ENCODE results near the gene WNT6. TPM values are rescaled to one million over a fixed set of nuclear protein-coding genes. Genes with fewer than 3 reads are reported as not detected.

Gene WNT6
- total RNA-seq, 1 donor from 2014 or later: 1.9 TPM

DNA sequence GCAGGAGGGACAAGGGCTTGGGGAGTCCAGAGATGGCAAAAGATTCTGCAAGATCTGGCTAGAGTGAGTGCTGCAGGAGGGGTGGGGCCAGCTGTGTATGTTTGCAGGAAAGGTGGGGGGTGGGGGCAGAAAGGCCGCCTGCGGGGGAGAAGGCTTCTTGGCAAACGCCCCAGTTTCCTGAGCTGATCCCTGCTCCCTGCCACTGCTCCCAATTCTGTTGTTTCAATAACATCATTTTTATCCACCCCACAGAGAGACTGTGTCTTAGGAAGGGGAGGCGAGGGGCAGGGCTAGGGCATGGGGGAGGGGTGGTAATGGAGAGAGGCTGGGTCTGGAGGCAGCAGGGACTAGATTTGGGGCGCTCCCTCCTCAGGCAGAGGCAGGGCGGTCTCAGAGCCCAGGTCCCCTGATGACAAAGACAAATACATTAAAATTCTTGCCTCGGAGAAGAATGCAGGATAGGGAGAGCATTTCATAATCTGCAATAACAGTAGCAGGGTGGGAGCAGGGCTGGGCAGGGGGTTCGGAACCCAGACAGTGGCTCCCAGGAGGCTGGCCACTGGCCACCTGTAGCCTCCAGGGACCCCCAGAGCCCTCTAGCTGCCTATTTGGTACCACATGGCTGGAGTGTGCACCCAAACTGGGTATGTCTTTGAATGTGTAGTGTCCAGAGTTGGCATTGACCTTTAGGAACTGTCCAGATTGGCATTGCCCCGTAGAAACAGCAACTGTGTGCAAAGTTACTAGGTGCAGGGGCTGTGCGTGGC is 2.1 kb upstream of the WNT6 start:
- DNase-seq: no peak

DNA sequence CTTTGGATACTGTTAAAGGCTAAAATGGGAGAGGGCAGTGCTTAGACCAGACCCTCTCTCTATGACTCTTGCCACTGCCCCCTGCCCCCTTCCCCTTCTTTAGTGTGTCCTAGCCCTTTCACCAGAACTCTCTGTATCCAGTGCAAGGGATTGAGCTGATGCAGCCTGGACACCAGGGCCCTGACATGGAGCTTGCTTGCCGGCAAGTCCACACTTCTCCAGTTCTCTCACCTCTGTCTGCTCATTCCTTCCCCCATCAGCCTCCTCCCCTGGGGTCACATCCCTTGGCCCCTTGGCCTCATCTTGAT is 1.5 kb upstream of the WNT6 start:
- no peak for DNase-seq

DNA sequence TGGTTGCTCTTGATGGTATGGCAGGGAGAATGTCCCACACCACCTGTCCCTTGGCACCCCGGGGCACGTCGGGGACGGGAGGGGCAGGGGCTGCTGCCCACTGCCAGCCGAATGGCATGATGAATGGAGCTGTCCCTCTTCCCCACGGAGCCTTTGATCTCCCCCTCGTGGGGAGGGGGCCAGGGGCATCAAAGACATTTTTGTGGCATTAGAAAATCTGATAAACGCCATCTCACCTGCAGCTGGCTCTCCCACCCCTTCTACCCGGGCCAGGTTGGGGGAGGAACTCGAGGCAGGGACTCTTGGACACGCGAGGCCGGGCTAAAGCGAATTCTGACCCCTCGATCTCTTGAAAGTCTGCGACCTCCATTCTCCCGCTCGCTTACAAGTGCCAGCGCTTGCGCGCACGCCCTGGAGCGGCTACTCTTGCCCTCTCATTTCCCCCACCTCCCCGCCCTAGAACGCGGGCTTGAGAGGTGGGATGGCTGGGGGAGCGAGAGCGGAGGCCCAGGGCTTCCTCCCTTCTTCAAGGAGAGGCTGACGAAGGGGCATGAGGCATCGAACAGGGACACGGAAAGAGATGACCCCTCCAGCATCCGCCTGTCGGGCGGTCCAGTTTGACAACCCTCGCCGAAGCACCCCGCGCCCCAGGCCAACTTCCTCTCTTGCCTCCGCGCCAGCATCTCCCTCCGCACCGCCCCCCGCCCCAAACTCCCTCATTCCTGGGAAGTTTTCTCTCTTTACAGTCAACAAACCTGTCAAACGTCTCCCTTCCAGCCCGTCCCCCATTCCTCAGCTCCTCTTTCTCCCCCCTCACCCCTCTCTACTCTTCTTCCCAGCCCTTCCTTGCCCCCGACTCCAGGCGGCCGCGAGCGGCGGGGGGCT is 692 bp upstream of the WNT6 start:
- no peak for DNase-seq

DNA sequence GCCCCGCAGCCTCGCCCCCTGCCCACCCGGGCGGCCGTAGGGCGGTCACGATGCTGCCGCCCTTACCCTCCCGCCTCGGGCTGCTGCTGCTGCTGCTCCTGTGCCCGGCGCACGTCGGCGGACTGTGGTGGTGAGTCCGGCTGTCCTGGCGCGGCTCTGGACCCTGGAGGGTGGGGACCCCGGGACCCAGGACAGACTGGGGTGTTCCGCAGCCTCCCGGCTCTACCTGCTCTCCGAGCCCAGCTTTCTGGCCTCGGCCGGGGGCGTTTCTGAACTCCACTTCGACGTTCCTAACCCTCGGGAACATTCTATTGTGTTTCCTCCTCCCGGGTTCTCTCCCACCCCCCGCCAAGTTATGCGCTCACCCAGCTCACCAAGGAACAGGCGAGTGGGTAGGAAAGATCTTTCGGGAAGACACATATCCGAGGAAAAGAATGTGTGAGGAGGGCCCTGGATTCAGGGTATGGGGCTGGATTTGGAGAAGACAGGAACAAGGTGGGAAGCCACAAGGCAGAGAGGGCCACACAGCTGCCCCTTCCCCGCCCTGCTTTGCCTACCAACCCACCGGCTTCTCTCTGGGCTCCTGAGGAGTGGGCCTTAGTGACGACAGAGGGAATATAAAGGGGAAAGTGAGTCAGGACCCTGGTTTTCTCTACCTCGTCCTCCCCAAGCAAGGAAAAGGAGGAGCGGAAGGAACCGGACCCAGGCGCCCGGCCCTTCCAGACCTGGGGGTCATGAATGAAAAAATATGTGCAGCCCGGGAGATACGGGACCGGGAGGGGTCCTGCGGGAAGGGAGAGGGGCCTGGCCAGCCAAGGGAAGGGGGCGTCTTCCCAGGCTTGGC is 605 bp downstream of the WNT6 start:
- no peak for DNase-seq

DNA sequence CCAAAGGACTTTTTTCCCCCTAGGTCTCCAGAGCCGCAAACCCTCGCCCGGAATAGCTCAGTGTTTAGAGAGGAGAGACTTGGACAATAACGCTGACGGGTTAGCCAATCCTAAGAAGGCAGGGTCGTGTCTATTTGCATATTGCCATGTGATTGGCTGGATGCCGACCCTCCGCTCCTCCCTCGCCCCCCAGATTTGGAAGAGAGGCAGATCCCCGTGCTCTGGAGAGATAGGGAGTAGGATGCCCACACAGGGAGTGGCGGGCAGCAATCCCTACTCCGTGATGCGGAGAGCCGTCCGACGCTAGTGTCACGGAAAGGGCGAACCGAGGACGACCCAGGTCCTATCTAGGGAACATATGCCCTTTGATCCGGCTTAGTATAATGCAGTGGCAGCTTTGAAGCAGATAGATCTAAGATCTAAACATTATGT is 1.4 kb downstream of the WNT6 start:
- DNase-seq: peak; percentile 96

DNA sequence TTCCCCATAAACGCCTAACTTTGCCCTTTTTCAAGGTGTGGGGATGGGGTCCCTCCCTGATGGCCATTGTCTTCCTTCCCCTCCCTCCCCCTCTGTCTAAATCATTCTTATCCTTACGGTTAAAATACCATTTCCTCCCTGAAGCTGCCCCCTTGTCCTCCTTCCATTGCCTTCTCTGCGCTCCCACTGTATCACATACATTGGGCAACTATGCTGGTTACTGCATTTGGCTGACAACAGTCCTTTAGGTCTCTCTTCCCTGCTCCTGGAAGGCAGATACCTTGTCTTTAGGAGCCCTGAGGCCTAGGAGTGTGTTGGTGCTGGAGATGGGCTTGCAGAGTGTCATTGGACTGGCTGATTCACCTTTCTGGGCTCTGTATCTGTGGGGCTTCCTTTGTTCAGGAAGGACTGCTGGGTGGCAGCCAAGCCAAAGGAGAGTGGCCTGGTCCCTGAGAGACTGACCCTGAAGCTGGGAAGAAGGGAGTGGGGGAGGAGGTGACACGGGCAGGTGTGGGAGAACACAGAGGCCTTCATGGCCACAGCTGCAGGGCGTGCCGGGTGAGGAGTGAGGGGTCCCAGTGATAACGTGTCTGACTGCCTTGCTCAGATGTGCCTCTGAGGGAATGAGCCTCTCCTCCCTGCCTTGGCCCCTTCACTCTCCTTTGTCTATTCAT is 2.2 kb downstream of the WNT6 start:
- DNase-seq: no peak

DNA sequence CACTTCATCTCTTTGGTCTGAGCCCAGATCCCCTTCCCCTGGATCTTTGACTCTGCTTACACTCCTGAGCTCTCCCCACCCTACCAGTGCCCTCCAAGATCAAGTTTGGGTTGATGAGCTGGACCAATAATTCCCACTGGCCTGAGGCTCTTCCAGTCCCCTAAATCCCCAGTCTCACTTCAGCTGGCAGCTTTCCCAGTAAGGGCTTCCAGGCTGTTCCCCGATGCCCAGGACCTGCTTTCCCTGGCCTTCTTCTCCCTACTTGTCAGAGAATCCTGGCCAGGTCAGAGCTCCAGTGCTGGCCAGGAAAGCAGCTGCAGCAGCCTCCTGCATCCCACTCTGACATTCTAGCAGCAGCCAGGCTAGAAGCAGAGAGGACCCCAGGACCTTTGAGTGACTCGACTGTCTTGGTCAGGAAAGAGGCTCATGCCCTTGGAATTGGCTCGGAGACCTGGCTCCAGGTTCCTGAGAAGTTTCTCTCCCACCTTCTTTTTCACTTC is 3.5 kb downstream of the WNT6 start:
- DNase-seq: no peak

DNA sequence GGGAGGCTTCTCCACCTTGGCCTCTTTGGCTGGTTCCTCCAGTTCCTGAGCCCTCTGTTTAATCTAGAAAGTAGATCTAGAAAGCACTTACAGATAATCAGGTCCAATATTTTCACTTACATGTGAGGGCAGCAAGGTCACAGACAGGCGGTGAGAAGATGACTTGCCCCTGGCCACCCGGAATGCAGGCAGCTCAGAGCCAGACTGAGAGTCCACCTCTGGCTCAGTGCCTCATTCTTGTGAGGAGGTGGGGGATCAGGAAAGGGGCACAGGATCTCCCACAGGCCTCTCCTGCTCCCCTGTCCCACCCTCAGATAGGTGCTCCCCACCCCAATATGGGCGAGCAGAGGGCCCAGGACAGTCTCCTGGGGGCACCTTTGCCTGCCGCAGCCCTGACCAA is 5.8 kb downstream of the WNT6 start:
- DNase-seq: no peak

DNA sequence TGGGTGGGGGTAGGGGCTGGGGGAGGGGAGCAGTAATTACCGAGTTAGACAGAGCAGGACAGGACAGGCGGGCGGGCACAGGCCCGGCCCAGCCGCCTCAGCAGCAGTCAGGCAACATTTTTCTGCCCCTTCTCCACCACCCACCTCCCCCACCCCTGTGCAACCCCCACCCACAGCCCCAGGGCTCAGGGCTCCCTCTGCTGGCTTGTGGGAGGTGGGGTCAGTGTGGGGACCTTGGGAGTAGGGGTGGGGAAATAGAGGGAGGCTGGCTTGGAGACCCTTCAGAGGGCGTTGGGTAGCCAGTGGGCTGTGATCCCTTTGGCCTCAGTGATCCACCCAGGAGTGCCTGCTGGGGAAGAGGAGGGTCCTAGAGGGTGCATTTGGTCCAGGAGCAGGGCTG is 6.4 kb downstream of the WNT6 start:
- DNase-seq: no peak

DNA sequence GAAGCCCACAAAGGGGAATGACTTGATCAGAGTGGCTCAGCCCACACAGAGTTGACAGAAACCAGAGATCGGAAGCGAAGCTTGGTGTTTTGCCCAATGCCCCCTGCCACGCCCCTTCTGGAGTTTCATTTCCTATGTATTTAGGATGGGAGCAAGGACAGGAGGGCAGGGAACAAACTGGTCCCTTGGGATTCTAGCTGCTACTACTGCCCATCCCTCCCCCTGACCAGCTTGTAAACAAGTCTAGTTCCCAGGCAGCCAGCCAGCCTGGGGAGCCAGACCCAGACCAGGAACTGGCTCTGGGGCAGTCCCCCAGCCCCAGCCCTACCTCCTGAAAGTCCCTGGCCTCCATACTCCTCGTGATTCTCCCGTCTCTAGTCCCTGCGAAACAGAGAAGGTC is 8.3 kb downstream of the WNT6 start:
- no peak for DNase-seq

DNA sequence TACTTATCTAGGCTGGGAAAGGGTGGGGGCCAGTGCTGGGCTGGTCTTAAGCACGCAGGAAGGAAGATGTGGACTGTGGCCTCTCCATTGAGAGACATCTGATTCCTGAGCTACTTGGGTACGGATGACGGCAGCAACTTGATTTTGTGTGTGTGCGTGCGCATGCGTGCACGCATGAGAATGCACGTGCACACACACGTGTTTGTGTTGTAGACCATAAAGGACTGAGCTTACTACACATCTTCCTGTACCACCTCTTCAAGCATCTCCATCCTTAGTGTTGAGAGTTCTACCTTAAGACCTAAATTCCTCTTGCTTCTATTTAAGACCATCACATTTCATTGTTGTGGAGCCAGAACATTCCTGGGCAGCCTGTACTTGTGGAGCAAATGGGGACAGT is 9.5 kb downstream of the WNT6 start:
- no peak for DNase-seq

DNA sequence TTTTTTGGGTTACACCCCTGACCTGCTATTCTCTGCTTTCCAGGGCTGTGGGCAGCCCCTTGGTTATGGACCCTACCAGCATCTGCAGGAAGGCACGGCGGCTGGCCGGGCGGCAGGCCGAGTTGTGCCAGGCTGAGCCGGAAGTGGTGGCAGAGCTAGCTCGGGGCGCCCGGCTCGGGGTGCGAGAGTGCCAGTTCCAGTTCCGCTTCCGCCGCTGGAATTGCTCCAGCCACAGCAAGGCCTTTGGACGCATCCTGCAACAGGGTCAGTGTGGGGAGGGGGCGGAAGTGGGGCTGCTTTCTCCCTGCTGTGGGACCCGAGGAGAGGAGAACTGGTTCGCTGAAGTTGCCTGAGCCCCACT is 11.4 kb downstream of the WNT6 start:
- DNase-seq: no peak

DNA sequence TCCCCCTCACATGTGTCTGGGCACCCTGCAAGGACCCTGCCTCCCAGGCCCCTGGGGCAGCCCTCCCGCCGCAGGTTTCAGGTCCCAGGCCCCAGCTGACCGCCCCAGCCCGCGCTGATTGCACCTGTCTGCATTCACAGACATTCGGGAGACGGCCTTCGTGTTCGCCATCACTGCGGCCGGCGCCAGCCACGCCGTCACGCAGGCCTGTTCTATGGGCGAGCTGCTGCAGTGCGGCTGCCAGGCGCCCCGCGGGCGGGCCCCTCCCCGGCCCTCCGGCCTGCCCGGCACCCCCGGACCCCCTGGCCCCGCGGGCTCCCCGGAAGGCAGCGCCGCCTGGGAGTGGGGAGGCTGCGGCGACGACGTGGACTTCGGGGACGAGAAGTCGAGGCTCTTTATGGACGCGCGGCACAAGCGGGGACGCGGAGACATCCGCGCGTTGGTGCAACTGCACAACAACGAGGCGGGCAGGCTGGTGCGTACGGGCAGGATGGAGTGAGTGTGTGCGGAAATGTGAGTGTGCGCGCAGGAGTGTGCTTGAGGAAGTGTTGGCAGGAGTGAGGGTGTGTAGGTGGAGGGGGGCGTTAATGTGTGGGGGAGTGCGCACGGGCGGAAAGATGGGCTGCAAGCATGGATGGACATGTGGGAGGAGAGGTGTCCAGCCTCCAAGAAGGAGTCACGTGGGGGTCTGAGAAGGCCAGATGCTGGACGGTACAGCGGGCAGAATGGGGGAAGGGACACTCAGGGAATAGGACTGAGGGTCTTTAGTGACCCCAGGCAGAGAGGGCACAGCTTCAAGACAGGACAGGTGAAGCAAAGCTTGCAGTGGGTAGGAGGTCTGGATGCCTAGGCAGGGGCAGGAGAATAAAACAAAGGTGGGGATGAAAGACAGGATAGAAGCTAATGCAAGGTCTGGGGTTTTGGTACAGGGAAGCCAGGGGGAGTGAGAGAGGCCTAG is 12.0 kb downstream of the WNT6 start:
- DNase-seq: no peak

DNA sequence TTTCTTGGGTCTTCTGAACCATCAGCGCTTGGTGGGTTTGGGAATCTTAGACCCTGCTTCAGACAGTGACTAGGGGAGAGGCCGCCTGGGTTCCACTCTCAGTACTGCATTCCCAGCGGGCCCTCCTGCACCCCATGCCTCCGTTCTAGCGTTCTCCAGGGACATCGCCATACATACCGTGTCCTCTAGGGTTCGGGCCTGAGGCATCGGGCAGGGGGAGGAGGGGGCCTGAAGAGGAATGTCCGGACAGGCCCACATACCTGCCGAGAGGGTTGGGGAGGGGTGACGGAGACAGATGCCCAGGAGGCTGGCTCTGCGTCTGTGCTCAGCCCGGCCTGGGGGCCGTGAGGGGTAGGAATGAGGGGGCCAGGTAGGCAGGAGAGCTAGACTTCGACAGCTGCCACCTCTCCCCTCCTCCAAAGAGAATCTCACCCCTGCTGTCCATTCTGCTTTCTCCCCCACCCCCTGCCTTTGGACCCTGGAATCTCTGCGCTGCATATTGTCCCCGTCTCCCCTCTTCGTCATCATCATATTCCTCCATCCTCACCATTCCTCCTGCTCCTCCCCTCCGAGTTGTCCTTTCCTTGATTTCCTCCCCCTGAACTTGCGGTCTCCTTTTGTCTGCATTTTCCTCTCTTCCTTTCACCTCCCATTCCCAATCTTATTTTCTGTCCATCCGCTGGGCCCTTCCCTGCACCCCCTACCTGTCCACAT is 13.2 kb downstream of the WNT6 start:
- DNase-seq: no peak

DNA sequence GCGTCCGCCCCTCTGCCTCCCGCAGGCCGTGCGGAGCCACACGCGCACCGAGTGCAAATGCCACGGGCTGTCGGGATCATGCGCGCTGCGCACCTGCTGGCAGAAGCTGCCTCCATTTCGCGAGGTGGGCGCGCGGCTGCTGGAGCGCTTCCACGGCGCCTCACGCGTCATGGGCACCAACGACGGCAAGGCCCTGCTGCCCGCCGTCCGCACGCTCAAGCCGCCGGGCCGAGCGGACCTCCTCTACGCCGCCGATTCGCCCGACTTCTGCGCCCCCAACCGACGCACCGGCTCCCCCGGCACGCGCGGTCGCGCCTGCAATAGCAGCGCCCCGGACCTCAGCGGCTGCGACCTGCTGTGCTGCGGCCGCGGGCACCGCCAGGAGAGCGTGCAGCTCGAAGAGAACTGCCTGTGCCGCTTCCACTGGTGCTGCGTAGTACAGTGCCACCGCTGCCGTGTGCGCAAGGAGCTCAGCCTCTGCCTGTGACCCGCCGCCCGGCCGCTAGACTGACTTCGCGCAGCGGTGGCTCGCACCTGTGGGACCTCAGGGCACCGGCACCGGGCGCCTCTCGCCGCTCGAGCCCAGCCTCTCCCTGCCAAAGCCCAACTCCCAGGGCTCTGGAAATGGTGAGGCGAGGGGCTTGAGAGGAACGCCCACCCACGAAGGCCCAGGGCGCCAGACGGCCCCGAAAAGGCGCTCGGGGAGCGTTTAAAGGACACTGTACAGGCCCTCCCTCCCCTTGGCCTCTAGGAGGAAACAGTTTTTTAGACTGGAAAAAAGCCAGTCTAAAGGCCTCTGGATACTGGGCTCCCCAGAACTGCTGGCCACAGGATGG is 14.0 kb downstream of the WNT6 start:
- no peak for DNase-seq

DNA sequence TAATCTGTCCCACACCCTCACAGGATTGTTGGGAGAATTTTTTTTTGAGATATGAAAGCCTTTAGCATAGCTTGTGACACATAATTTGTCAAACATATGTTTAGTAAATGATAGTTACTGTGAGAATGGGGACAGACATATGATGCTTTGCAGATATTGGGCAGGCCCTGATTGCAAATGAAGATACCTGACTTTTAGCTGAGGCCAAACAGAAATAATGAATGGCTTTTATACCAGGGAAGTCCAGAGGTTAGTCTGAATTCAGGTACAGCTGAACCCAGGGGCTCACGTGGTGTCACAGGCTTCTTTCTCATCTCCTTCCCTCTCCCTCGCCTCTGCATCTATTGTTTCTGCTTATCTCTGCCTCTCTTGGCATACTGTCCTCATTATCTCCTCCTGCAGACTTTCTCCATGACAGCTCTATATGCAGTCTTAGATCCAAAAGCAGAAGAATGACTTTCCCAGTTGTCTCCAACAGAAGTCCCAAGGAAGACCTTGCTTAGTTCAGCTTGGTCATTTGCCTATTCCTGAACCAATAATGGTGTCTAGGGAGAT is 16.2 kb downstream of the WNT6 start:
- DNase-seq: no peak

DNA sequence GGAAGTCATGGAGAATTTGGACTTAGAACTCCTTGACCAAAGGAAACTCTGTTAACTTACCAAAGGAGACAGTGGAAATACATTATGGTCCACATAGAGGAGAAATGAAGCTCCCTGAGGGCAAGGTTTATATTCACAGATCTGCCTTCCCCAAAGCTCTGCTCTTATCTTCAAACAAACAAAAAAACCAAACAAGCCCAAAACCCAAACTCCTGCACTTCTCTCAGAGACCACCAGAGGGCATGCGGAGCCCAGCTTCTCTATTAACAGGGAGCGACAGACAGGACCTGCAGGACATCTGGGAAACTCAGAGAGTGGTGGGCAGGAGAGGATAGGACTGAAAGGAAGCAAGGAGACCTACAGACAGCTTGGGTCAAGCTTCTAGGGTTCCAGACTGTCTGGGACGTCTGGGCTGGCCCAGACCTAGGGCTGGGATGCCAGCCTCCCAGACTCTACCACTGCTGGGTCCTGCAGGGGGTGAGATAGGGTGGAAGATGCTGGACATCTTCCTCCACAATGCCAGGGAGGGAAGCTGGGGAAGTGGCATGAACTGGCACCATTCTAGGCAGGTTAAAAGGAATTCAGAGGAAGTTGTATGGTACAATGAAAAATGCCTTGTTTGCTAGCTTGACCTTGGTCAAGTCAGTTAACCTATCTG is 17.1 kb downstream of the WNT6 start:
- peak; percentile 88 for DNase-seq

DNA sequence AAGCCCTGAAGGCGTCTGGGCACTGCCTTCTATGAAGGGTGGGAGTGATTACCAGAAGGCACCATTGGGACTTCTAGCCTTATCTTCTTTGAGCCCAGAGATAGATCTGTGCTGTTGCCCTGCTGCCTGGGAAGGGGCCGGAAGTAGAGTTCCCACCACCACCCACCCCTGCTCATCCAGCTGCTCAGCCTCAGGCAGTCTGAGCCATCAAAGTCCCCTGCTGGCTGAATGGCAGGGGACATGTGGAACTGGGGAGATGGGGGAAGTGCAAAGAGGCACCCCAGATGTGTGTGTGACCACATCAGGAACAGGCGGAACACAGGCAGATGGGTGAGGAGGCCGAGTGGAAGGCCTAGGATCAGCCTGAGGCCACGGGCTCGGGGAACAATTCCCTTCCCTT is 17.7 kb downstream of the WNT6 start:
- DNase-seq: no peak

Data from tongue (tissue), 2 donors.